HL-60 (cell line): ENCODE data around the gene DDOST.

ENCODE experiments used
- DNase-seq, 2 experiments: peaks; one replicate each; pipeline ENCODE4 v3.0.0-alpha.2; 2010 to 2020; ENCODE audit warnings: low read depth in 1 of 2, low spot score in 1 of 2
- H3K27ac ChIP-seq: fragments of 250-450 bp; sonication (Bioruptor Pico); replicated peaks from 2 replicates; pipeline ENCODE4 v1.5.1; 2020; ENCODE audit warnings: mild to moderate bottlenecking, moderate library complexity
- H3K27me3 ChIP-seq: fragments of 250-450 bp; sonication (Bioruptor Pico); 2 replicates; pipeline ENCODE4 v1.5.1; 2021; ENCODE audit warnings: mild to moderate bottlenecking, moderate library complexity; ENCODE audit not compliant: insufficient read depth, poor library complexity, severe bottlenecking
- H3K4me3 ChIP-seq: replicated peaks from 2 replicates; pipeline ENCODE4 v1.5.1; 2011; ENCODE audit warnings: mild to moderate bottlenecking, control low read depth, low read length; ENCODE audit not compliant: insufficient read depth
- CTCF ChIP-seq: IDR thresholded peaks from one replicate; pipeline ENCODE4 v1.5.1; 2011; ENCODE audit warnings: low read length, control low read depth, inconsistent platforms; ENCODE audit not compliant: insufficient read depth
- GABPA ChIP-seq: IDR thresholded peaks from 2 replicates; pipeline ENCODE4 v1.6.1; 2012; ENCODE audit warnings: low read depth
- POLR2AphosphoS5 ChIP-seq: IDR thresholded peaks from 2 replicates; pipeline ENCODE4 v1.6.1; 2012; ENCODE audit warnings: low read depth
- REST ChIP-seq: IDR thresholded peaks from 2 replicates; pipeline ENCODE4 v1.6.1; 2012; ENCODE audit warnings: low read depth; ENCODE audit not compliant: insufficient replicate concordance
- SPI1 ChIP-seq: IDR thresholded peaks from 2 replicates; pipeline ENCODE4 v1.6.1; 2012; ENCODE audit warnings: low read depth, mild to moderate bottlenecking, borderline replicate concordance

The DDOST gene

GRCh38 chr1:20640183-20640597 lies 21.0 kb downstream of the DDOST start:
- TF ChIP-seq CTCF = peak; percentile 56
- TF ChIP-seq GABPA = no peak
- TF ChIP-seq SPI1 = no peak
- TF ChIP-seq REST = no peak
- no peak for TF ChIP-seq POLR2AphosphoS5
- peak in 1 of 2 experiments; percentile 54 for DNase-seq
- no peak overlapping the region for H3K27ac ChIP-seq
- no peak overlapping the region for H3K4me3 ChIP-seq
- no peaks in the 10 kb centered on the region for H3K27me3 ChIP-seq

- no peak for DNase-seq
- Histone ChIP-seq H3K4me3 (no peak overlapping the region), H3K27me3 (no peaks in the 10 kb centered on the region), H3K27ac (no peak overlapping the region)
- TF ChIP-seq SPI1 (no peak), POLR2AphosphoS5 (no peak)
Observed at GRCh38 chr1:20636785-20637347, 24.3 kb downstream of the DDOST start.

GRCh38 chr1:20634594-20635084 lies 26.5 kb downstream of the DDOST start:
- Histone ChIP-seq H3K27ac (peak overlapping the region; percentile 48; the same call in 1 of the 2 replicates), H3K27me3 (no peaks in the 10 kb centered on the region), H3K4me3 (peak overlapping the region; percentile 92)
- DNase-seq = peak in 1 of 2 experiments; percentile 56
- TF ChIP-seq SPI1 (no peak), CTCF (no peak), REST (no peak), POLR2AphosphoS5 (no peak), GABPA (no peak)

- H3K4me3 ChIP-seq = peak overlapping the region; percentile 92
- peak in 1 of 2 experiments; percentile 32 for DNase-seq
- H3K27me3 ChIP-seq = no peaks in the 10 kb centered on the region
- TF ChIP-seq SPI1 (no peak), REST (no peak), GABPA (no peak), POLR2AphosphoS5 (no peak), CTCF (no peak)
- H3K27ac ChIP-seq = peak overlapping the region; percentile 48
Observed at GRCh38 chr1:20634065-20634593, 27.0 kb downstream of the DDOST start.
